Activated effector memory CD4-positive, alpha-beta T cell treated with anti-CD3 and anti-CD28 coated beads, Interleukin-2, amount 50 U/mL, for 16 hours (primary cell): ENCODE results near the gene AFAP1L1.
"Not testable (repeated sequence)": the region's sequence is repeated elsewhere in the genome, so short reads cannot be mapped to it uniquely, and the experiment has no call there.

ENCODE experiments used
- DNase-seq: peaks from one replicate; pipeline ENCODE4 v3.0.0-alpha.2; 2020

AFAP1L1 gene

GRCh38 chr5:149376104-149376503, 104.4 kb downstream of the AFAP1L1 start:
- no peak for DNase-seq

GRCh38 chr5:149376711-149377447, 105.2 kb downstream of the AFAP1L1 start:
- no peak for DNase-seq

GRCh38 chr5:149378241-149378820, 106.7 kb downstream of the AFAP1L1 start:
- DNase-seq: peak; percentile 48

GRCh38 chr5:149379177-149379761, 107.6 kb downstream of the AFAP1L1 start, which contains the start of gene IL17B:
Gene IL17B (minus strand): TSS chr5:149379292. CDS start chr5:149379225, 67 bp downstream.
- DNase-seq: peak; percentile 54

- no peak for DNase-seq
Measured at GRCh38 chr5:149379818-149380374, 108.2 kb downstream of the AFAP1L1 start.

GRCh38 chr5:149380466-149381121, 108.9 kb downstream of the AFAP1L1 start:
- DNase-seq: peak; percentile 61

GRCh38 chr5:149381261-149381985, 109.8 kb downstream of the AFAP1L1 start:
- DNase-seq: no peak

GRCh38 chr5:149381986-149382338, 110.3 kb downstream of the AFAP1L1 start:
- peak; percentile 92 for DNase-seq

GRCh38 chr5:149382517-149383220, 111.0 kb downstream of the AFAP1L1 start:
- DNase-seq: no peak

- DNase-seq: no peak
Measured at GRCh38 chr5:149383399-149383798, 111.7 kb downstream of the AFAP1L1 start.

GRCh38 chr5:149386166-149386565, 114.5 kb downstream of the AFAP1L1 start:
- DNase-seq: no peak

- DNase-seq: no peak
Measured at GRCh38 chr5:149387081-149387631, 115.5 kb downstream of the AFAP1L1 start.

- no peak for DNase-seq
Measured at GRCh38 chr5:149387982-149388381, 116.3 kb downstream of the AFAP1L1 start.

GRCh38 chr5:149388498-149389190, 117.0 kb downstream of the AFAP1L1 start:
- no peak for DNase-seq

- DNase-seq: no peak
Measured at GRCh38 chr5:149389552-149390495, 118.2 kb downstream of the AFAP1L1 start.

- DNase-seq: not testable (repeated sequence)
Measured at GRCh38 chr5:149391076-149391475, 119.4 kb downstream of the AFAP1L1 start.
